ENCODE data around the gene SCRN2.

SCRN2 gene

DNA sequence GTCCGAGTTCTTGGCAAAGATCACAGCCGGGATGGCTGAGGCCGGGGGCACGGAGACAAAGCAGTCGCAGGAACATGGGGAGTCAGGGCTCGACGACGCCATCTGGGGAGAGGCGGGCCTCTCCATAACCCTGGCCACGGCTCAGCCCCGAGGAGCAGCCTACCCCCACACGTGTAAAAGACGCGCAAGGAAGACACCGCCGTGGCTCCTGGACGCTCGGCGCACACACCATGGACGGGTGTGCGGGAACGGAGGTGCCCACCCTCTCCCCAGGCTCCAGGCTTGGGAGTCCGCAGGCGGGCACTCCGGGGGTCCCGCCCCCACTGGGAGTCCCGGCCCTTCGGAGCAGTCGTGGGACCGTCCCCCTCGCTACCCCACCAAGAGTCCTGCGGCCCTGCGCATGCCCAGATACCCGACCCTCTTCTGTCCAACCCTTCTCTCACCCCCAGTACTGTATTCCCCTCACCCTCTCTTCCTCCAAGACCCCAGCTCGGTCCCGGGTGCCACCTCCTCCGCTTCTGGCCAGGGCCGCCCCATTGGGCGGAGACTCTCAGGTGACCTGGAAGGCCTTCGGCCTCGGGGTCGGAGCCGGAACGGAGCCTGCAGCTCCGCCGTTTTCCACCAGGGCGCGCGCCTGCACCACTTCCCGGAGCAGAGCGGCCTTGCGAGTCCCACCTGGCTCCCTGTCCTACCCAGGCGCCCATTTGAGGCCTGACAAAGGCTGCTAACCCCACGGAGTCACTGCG lies at the start of gene SCRN2:
TSS of gene SCRN2 (minus strand) at position 532 of the 746 bp plus-strand sequence. CDS start at position 102, 430 bp downstream.
- DNase-seq = peak; percentile 89

DNA sequence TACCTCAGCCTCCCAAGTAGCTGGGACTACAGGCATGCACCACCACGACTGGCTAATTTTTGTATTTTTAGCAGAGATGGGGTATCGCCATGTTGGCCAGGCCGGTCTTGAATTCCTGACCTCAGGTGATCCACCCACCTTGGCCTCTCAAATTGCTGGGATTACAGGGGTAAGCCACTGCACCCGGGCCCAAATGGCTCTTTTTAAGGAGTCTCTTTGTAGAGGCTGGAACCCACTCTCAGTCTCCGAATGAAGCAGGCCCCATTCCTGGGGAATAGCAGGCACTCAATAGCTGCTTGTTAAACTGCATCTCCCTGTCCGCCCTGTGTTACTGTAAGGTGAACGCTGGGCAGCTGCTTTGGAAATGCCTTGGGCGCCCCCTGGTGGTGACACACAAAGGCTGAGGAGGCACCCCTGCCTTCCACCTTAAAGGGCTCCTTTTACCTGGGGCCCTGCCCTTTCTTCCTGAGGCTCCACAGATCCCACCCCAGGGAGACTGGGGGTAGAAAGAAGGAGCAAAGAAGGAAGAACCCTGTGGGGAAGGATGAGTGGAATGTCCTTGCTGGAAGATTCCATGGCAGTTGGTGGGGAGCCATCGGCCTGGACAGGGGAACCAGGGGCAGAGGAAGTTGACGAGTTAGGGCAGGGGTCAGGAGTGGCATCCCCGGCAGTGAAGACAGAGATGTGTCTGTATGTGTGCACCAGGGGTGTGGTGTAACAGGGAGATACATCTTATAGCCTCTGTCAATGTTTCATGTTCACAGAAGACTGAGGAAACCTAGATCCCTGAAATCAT lies 48.9 kb upstream of the SCRN2 start:
- peak; percentile 90 for DNase-seq

DNA sequence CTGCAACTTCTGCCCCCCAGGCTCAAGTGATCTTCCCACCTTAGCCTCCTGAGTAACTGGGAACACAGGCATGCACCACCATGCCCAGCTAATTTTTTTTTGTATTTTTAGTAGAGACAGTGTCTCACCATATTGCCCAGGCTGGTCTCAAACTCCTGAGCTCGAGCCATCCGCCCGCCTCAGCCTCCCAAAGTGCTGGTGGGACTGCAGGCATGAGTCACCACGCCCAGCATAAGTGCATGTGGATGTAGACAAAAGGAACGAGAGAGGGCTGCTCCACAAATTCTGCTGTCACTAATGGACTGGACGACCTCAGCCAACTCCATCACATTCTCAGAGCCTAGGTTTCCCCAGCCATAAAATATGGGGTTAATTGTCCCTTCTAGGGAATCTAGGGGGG lies 47.2 kb upstream of the SCRN2 start:
- DNase-seq = no peak

DNA sequence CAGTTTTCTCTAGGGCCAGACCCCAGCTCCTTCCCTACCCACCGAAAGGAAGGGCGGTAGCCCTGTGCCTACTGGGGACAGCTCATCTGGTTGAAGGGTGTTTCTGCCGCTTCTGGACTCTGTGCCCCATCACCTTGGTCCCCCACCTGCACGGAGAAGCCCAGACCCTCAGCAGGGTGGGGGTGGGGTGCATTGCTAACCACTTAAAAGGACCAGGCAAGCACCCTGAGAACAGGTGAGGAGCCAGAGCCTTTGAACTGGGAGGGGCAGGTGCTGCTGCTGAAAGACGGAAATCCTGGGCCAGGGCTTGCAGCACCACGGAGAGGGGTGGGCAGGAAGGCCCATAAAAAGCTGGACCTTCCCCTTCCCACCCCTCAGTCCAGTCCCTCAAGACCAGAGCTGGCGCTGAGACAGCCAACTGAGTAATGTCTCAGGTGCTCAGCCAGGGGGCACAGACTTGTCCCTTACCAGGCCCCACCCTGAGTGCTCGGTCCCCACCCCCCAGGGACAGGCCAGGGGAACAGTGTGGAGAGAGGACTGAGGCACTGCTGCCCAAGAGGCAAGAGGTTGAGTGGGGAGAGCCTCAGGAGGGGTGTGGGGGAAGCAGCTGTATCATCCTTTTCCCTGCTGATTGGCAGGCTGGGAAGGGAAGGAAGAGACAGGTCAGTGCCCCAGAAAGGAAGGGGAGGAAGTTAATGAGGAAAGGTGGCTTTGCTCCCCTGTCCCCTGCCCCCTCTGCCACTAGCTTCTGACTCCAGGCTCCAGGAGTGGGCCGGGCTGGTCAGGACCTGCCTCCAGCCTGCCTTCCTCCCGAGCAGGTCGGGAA lies 44.0 kb upstream of the SCRN2 start:
- peak; percentile 12 for DNase-seq

DNA sequence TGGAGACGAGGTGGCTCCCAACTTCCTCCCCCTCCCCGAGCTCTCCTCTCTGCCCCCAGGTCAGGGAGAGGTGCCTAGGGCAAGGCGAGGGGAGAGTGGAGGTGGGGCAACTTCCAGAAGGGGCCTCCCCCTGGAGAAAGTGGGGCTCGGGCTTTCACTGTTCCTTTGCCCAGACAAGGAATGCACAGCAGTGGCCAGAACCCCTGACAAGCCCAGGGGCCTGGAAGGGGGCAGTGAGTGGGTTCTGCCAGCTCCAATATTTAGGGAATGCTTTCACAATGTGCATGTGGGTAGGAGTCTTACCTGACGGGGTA lies 43.3 kb upstream of the SCRN2 start:
- no peak for DNase-seq

DNA sequence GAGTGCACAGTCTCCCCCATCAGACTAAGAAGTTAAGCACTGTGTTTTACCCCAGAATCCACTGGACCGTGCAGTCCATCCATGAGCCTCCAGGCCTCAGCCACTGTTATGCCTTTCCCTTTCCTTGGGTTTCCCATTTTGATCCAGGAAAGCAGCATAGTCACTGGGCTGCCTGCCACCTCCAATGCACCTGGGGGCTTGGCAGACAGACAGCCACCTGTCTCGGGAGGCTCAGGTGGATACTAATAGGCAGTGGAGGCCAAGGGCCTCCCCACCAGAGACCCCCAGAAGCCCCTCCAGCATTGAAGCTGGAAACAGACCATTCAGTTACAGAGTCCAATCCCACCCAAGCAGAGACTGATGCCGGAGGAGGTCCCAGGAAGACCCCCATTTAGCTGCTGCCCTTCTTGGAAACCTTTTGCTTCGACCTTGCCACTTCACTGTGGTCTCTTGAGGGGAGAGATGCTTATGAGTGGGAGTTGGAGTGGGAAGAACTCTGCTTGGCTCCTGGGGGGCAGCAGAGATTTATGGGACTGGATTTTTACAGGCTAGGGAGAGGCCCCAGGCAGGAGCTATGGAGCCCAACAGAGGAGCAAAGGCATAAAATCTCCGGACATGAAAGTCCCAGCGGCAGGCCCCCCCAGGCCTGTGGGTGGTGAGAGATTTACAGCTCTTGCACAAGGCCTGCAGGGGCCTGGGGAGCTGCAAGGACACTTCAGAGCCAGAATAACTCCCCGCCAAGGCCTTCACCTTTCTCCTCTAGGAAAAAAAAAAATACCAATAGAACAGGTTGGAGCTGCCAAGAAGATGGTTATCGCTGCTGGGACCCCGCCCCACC lies 42.7 kb upstream of the SCRN2 start:
- no peak for DNase-seq

DNA sequence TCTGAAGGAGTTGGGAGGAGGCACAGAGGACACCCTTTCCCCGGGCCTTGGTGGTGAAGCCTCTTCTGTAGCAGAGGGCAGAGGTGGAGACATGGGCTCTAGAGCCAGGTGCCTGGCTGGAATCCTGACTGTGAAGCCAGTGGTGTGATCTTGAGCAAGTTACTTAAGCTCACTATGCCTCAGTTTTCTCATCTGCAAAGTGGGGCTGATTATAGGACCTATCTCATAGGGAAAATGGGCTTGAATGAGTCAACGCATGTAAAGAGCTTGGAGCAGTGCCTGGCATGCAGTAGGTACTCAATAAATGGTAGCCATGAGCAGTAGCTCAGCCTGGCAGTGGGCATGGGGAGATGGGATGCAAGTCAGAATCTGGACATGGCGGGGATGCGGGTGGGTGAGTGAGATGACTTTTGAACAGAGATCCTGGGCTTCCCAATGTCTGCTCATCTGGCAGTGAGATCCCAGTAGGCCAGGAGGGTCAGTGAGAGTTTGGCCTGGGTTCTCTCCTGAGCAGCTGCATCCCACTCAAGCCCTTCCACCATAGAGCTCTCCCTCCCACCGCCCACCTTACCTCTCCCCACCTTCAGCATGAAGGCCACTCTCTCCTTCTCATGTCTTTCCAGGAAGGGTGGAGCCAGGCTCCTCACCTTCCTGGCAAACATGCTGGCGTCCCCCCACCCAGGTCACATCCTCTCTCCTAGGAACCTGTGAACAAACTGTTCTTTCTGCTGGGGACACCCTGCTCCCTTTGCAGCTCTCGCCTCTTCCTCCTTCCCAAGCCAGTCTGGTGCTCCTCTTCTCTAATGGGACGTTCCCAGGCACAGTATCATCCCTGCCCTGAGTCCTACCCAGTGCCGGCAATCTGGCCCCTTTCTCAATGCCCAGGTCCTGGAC lies 41.9 kb upstream of the SCRN2 start:
- DNase-seq = no peak

DNA sequence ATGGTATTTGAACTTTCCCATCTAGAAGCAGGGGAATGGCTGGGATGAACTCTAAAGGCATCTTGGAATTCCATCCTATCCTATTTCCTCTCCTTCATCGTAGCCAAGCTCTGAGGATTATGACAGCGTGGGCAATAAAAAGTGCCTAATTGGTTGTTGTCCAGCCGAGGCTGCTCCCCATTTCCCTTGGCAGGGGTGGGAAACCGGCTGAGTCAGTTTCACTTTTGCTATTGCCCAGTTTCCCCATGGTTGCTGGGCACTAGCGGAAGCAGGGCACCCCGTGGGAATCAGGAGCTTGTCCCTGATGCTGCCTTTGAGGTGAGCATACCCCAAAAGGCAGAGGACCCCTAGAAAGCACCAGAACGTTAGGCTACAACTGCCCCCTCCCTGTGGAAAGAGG lies 41.2 kb upstream of the SCRN2 start:
- DNase-seq = no peak

DNA sequence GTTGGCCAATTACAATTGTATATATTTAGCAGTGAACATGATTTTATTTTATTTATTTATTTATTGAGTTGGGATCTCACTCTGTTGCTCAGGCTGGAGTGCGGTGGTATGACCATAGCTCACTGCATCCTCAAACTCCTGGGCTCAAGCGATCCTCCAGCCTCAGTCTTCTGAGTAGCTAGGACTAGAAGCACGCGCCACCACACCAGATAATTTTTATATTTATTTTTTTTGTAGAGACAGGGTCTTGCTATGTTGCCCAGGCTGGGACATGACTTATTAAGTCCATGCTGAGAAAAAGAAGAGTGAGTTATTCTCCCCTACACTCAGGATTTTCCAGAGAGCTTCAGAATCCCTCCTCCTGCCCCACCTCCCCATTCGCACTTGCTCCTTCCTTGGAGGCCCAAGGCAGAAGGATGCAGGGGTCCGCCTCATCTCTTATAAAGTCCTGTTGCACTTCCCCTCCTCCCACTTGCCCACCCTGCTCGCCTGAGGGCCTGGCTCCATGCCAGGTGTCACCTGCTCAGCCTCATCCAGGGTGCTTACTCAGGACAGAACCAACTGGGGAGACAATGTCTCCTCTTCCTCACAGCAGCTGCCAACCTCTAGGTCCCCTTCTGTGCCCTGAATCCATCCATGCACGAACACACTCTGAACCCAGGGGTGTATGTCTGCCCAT lies 38.8 kb upstream of the SCRN2 start:
- DNase-seq = no peak

DNA sequence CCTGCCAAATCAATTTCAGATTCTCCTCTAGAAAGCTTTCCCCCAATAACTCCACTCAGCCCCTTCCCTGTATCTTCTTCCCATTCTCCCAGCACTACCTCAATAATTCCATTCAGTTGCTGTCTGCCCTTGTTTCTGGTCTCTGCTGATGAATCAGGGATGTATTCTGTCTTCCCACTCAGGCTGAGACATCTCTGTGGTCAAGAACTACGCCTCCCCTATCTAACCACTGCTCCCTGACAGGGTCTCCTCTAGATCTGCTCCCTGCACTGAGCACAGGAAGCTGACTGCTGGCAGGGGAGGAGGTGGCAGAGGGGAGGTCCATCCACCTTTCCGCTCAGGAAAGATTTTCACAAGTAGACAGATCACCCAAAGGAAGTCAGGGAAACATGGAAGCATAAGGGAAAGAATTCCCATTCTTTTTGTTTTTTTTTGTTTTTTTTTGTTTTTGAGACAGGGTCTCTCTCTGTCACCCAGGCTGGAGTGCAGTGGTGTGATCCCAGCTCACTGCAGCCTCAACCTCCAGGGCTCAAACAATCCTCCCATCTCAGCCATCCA lies 38.0 kb upstream of the SCRN2 start:
- no peak for DNase-seq

DNA sequence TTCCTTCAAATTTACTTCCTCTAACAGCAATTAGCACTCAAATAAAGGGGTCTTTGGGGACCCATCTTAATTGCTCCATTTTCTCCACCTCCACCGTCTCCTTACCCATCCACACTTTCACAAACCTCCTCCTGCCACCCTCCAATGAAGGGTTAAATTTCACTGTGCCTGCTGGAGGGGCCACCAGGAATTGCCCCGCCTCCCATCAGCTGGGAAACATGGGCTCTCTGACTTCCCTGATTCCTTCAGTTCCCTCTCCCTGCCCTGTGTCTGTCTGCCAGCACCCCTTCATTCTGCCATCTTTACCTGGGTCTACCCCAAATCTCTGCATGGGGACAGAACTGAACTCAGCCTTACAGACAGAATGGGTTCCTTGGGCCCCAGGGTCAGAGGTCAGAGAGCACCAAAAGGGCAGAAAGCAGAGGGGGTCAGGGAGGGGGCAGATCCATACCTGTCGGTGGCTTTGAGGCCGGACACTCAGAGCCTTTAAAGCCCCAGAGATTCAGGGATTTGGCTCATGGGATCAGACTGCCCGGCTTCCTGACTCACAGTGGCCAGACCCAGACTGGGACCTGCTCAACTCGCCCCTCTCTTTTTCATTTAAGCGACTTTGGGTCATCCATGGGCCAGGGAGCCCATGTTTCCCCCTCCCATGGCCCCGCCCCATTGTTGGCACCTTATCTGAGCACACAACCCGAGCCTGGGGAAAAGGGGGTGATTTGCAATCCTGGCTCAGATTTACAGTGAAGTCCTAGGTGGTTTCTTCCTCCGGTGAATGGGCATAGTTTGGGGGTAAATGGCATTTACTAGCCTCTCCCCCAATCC lies 37.3 kb upstream of the SCRN2 start:
- DNase-seq = no peak

DNA sequence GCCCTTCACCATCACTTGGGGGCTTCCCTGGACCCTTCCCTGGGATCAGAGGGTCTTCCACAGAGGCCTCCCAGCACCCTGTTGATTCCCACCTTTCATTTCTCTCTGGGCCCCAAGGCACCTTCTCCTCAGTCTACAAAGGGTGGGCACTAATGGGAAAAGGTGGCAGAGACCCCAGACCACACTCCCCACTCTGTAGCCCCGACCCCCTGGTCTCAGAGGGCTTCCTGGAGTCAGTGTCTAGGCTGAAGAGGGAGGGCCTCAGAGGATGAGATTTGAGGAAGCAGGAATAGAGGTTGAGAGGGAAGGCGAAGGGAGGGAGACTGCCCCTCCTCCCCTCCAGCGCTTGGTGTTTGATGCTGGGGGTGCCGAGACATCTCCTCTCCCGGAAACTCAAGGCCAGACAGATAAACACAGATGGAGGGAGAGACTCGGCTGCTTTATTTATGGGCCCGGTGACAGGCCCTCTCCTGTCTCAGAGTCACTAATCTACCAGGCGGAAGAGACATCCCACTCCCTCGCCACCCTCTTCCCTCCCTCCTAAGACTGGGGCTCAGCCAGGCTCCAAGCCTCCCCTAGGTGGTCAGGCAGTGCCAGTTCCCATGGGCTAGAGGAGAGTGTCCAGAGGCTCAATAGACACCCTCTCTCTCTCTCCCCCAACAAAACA lies 36.4 kb upstream of the SCRN2 start:
- DNase-seq = no peak

DNA sequence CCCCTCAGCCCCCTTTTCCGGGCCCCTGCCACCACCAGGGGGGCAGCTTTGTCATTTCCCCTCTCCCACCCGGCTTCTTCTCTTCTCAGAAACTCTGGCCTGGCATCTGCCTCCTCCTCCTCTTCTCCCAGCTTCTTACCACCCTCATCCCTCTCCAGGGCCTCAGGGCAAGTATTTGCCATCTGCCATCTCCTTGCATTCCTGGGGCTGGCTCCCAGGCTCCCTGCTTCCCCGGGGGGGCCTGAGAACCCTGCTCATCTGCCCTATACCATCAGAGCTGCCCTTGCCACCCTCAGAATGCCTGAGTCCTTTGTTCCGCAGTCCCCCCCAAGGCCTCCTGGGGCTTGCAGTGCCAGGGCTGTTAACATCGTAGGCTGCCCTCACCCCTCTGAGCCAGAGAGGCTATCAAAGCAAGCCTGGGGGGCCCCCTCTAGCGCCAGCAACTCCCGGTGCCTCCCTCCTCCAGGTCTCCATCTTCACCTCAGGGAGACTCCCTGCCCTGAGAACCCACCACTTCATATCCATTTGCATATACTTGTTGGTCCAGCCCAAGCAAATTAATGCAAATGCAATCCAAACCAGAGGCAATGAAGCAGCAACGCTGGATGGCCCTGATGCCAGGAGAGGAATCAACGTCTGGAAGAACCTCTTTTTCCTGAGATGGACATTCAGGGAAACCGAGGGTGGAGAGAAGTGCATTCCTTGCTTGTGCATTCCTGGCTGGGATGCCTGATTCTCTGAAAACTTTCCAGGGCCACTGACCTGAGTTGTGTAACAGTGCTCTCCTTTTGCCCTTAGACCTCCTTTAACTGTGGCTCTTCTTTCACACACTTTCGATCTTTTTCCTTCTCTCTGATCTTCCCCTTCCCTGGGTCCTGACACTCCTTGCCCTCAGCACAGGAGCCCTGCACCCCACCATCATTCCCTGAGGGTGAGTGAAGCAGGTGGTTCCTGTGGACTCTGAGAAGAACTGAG lies 34.2 kb upstream of the SCRN2 start:
- DNase-seq = no peak

DNA sequence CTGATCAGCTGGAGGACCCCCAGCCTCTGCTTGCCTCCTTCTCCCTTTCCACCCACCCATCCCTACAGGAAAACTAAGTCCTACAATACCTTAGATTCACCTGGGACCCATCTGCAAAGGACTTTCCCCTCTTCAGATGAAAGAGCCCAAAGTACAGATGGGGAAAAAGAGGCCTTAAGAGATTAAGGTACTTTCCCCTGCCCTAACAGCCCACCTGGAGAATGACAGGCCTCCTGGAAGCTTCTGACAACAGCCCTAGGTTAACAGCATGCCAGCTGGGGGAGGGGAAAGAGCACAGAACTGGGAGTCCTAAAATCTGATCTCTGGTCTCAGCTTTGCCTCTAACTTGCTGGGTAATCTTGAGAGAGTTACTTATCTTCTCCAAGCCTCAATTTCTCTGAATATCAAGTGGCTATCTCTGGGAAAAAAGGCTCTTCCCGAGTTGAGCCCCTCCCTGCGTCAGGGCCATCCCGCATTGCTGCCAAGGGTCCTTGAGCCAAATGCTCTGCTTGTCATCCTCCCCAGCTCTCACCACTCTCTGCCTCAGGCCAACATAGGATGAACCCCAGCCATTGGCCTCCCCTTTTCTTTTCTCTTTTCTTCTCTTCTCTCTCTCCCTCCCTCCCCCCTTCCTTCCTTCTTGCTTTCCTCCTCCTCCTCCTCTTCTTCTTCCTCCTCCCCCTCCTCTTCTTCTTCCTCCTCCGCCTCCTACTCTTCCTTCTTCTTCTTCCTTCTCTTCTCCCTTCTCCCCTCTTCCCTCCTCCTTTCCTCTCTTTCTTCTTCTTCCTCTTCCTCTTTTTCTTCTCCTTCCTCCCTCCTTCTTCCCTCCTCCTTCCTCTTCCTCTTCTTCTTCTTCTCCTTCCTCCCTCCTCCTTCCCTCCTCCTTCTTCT lies 32.4 kb upstream of the SCRN2 start:
- DNase-seq = no peak

DNA sequence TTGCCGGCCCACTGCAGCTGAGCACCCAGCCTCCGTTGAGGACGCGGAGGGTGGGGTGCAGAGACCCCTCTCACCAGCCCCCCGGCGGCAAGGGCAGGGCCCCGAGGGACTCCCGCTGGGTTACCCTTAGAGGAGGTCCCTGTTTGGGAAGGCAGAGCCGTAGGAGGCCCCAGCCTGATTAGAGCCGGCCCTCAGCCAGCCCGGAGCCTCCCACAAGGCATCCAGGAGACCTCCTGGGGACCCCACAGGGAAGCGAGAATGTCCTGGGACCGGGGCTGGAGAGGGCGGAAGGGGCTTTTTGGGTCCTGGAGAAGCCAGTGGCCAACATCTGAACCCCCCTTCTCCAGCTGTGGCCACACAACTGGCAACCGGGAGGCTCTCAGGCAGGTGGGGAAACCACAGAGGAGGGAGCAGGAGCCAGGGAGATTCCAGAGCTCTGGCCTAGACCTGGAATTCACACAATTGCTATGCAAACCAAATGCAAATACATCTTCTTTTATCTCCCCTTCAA lies 31.6 kb upstream of the SCRN2 start:
- DNase-seq = no peak

DNA sequence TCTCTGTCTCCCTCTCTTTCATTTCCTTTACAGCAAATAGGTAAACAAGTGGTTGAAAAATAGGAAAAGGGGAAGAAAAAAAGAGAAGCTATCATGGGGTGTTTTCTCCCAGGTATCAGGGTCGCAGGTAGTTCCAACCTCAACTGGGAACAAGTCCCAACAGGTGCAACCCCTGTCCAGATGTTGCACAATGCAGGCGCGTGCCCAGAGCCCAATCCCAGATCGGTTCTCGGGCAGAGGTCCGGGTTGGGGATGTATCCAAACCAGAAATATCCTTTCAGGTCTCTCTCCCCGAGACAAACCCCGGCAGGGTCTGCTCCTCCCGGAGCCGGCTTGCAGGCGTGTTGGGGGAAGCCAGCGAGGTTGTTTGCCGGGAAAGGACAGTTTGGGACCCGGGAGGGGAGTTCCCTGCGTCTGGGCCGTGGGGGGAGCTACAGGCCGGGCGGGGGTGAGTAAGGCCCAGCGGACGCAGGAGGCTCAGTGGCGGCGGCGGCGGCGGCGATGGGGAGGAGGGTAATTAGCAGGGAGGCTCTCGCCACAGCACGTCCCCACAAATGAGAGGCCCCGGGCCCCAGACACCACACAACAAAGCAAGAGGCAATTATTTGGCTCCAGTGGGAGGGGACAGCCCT lies 31.1 kb upstream of the SCRN2 start:
- DNase-seq = no peak

Measured in CD4-positive, alpha-beta T cell treated with Interleukin-12 subunit alpha and Interleukin-12 subunit beta, for 1 hour (primary cell).